Measurements from ENCODE around the gene ACP6. TPM values are rescaled to one million over a fixed set of nuclear protein-coding genes. Genes with fewer than 3 reads are reported as not detected.
"Not testable (repeated sequence)": the region's sequence is repeated elsewhere in the genome, so short reads cannot be mapped to it uniquely, and the experiment has no call there.

Gene ACP6
- total and polyA plus RNA-seq, 2 of the 13 experiments (the other 11 are each of a cell fraction or from before 2014, with no cell fraction given), result 18.1 to 33.7 TPM

GRCh38 chr1:147683163-147683763 lies 12.9 kb upstream of the ACP6 start (continued):
- TF ChIP-seq ATF7 (IDR thresholded peaks at IDR 0.05) (no peak), ATF7 (CRISPR knock-in tag; IDR thresholded peaks at IDR 0.05) (no peak), ZSCAN30 (CRISPR knock-in tag; IDR thresholded peaks at IDR 0.05) (no peak), ZNF629 (CRISPR knock-in tag; conservative IDR thresholded peaks at IDR 0.05) (no peak), HNF4A (CRISPR knock-in tag; IDR thresholded peaks at IDR 0.05) (no peak)

GRCh38 chr1:147680608-147681235 lies 10.4 kb upstream of the ACP6 start:
- DNase-seq (ENCODE audit: low spot score); H3K4me3 ChIP-seq (replicated peaks in 1 of 3; ENCODE audit: insufficient read depth in 1 of 3, low read depth in 2 of 3, low read length in 3 of 3); intact Hi-C loops (cut with micrococcal nuclease; ENCODE audit: unreplicated experiment); in situ Hi-C loops (cut with HindIII; ENCODE audit: extremely low pct_ligation_motif_present, low pct_unique_long_range_greater_than_20kb); H3K79me2 ChIP-seq (ENCODE audit: insufficient read depth, low read length); H4K20me1 ChIP-seq (ENCODE audit: insufficient read depth, low read length); H3K4me2 ChIP-seq (ENCODE audit: low read depth, low read length); FAIRE-seq; H3K9ac ChIP-seq (ENCODE audit: insufficient read depth, low read depth, low read length); ATAC-seq; H3K27ac ChIP-seq (ENCODE audit: extremely low read length, insufficient read depth, low read length); BruUV-seq (replicated peaks); H3K27me3 ChIP-seq (ENCODE audit: control insufficient read depth in 1 of 2, insufficient read depth in 2 of 2, low read length in 2 of 2); H2AFZ ChIP-seq (ENCODE audit: low read length); CTCF ChIA-PET (ENCODE audit: low intra/inter-chr PET ratio, low total read pairs); H3K36me3 ChIP-seq (replicated peaks in 1 of 2; ENCODE audit: control insufficient read depth in 1 of 2, insufficient read depth in 2 of 2, low read length in 2 of 2): not testable (repeated sequence)
- Histone ChIP-seq H3K9me3 (ENCODE audit: low read length) (peaks cover 28% of the 10 kb centered on the region), H3K4me1 (ENCODE audit: insufficient read depth, low read length) (peaks cover 15% of the 10 kb centered on the region)
- POLR2A ChIA-PET, result interaction anchor here (1.1 kb wide), 1 partner anchor 11 kb away, joined by 4 read pairs; the partner anchor contains the start of gene ACP6
- 82% methylated on average over 29 of the region's 38 CpGs for WGBS (ENCODE audit: low lambda C conversion rate)

GRCh38 chr1:147677681-147678080 lies 7.4 kb upstream of the ACP6 start:
- H3K36me3 ChIP-seq (replicated peaks in 1 of 2; ENCODE audit: control insufficient read depth in 1 of 2, insufficient read depth in 2 of 2, low read length in 2 of 2); POLR2A ChIA-PET; CTCF ChIA-PET (ENCODE audit: low intra/inter-chr PET ratio, low total read pairs); intact Hi-C loops (cut with micrococcal nuclease; ENCODE audit: unreplicated experiment); H3K27me3 ChIP-seq (ENCODE audit: control insufficient read depth in 1 of 2, insufficient read depth in 2 of 2, low read length in 2 of 2); DNase-seq (ENCODE audit: low spot score); FAIRE-seq; in situ Hi-C loops (cut with HindIII; ENCODE audit: extremely low pct_ligation_motif_present, low pct_unique_long_range_greater_than_20kb); H4K20me1 ChIP-seq (ENCODE audit: insufficient read depth, low read length); H3K4me3 ChIP-seq (replicated peaks in 1 of 3; ENCODE audit: insufficient read depth in 1 of 3, low read depth in 2 of 3, low read length in 3 of 3); ATAC-seq; H3K9ac ChIP-seq (ENCODE audit: insufficient read depth, low read depth, low read length); H2AFZ ChIP-seq (ENCODE audit: low read length); H3K27ac ChIP-seq (ENCODE audit: extremely low read length, insufficient read depth, low read length); BruUV-seq (replicated peaks); H3K4me2 ChIP-seq (ENCODE audit: low read depth, low read length); H3K79me2 ChIP-seq (ENCODE audit: insufficient read depth, low read length): not testable (repeated sequence)
- H3K4me1 ChIP-seq (ENCODE audit: insufficient read depth, low read length), result peaks cover 22% of the 10 kb centered on the region
- 32% methylated on average over 5 of the region's 5 CpGs for WGBS (ENCODE audit: low lambda C conversion rate)
- H3K9me3 ChIP-seq (ENCODE audit: low read length), result peaks cover 22% of the 10 kb centered on the region
- TF ChIP-seq ZNF562 (CRISPR knock-in tag; IDR thresholded peaks at IDR 0.05; ENCODE audit: borderline replicate concordance), result peak; percentile 91; the same call in 1 of the 2 replicates
